GM23338 (cell line): Measurements from ENCODE around the gene WDR11. TPM values are rescaled to one million over a fixed set of nuclear protein-coding genes. Genes with fewer than 3 reads are reported as not detected.
A peak's percentile ranks its signal among the peaks of the same experiment; 100 is the strongest.
"Not testable (repeated sequence)": the region's sequence is repeated elsewhere in the genome, so short reads cannot be mapped to it uniquely, and the experiment has no call there.

Experiments
- ATAC-seq: fragments of 200-7000 bp; cut with Tn5 transposase; 3 replicates; pipeline ENCODE4 v1.9.1; 2020
- DNase-seq: peaks from one replicate; pipeline ENCODE4 v3.0.0-alpha.2; 2015; ENCODE audit warnings: low spot score
- H2AFZ ChIP-seq: fragments of 200-600 bp; sonication (generic); 2 replicates; pipeline ENCODE4 v1.8.0; 2016; ENCODE audit warnings: antibody characterized with exemption, mild to moderate bottlenecking, moderate library complexity
- H3F3A ChIP-seq: fragments of 200-600 bp; sonication (generic); replicated peaks from 2 replicates; pipeline ENCODE4 v1.8.0; 2017; ENCODE audit warnings: antibody characterized with exemption, mixed run types, low read depth
- H3K27ac ChIP-seq: fragments of 200-600 bp; sonication (generic); 2 replicates; pipeline ENCODE4 v1.6.1; 2016; ENCODE audit warnings: low read depth
- H3K27me3 ChIP-seq: fragments of 200-600 bp; sonication (generic); 2 replicates; pipeline ENCODE4 v1.8.0; 2016; ENCODE audit warnings: mild to moderate bottlenecking, mixed run types, moderate library complexity; ENCODE audit not compliant: insufficient read depth
- H3K36me3 ChIP-seq: fragments of 200-600 bp; sonication (generic); 2 replicates; pipeline ENCODE4 v1.8.0; 2016; ENCODE audit warnings: mild to moderate bottlenecking; ENCODE audit not compliant: insufficient read depth
- H3K4me1 ChIP-seq: fragments of 200-600 bp; sonication (generic); 2 replicates; pipeline ENCODE4 v1.8.0; 2016; ENCODE audit warnings: mild to moderate bottlenecking, moderate library complexity; ENCODE audit not compliant: insufficient read depth
- H3K4me2 ChIP-seq: fragments of 200-600 bp; sonication (generic); 2 replicates; pipeline ENCODE4 v1.7.1; 2017; ENCODE audit warnings: mixed run types
- H3K4me3 ChIP-seq: fragments of 200-600 bp; sonication (generic); 2 replicates; pipeline ENCODE4 v1.6.1; 2016; ENCODE audit warnings: mixed run types
- H3K79me2 ChIP-seq: fragments of 200-600 bp; sonication (generic); replicated peaks from 2 replicates; pipeline ENCODE4 v1.8.0; 2017; ENCODE audit warnings: mild to moderate bottlenecking; ENCODE audit not compliant: insufficient read depth
- H3K9me2 ChIP-seq: fragments of 200-600 bp; sonication (generic); 2 replicates; pipeline ENCODE4 v1.8.0; 2017; ENCODE audit not compliant: insufficient read depth
- H4K20me1 ChIP-seq: fragments of 200-600 bp; sonication (generic); replicated peaks from 2 replicates; pipeline ENCODE4 v1.8.0; 2017; ENCODE audit warnings: mild to moderate bottlenecking; ENCODE audit not compliant: insufficient read depth
- H3K27ac Mint-ChIP-seq: 2 replicates; pipeline ENCODE4 v1.8.0; 2020; ENCODE audit warnings: inconsistent platforms, mild to moderate bottlenecking, moderate library complexity, mixed read lengths
- H3K27me3 Mint-ChIP-seq: 3 replicates; pipeline ENCODE4 v1.8.0; 2022; ENCODE audit warnings: low read depth, mild to moderate bottlenecking, moderate library complexity, mixed read lengths, inconsistent platforms; ENCODE audit not compliant: insufficient read depth, poor library complexity
- H3K36me3 Mint-ChIP-seq: 3 replicates; pipeline ENCODE4 v1.8.0; 2021; ENCODE audit warnings: low read depth, mild to moderate bottlenecking, inconsistent platforms, moderate library complexity, mixed read lengths
- H3K4me1 Mint-ChIP-seq: 3 replicates; pipeline ENCODE4 v1.8.0; 2020; ENCODE audit warnings: mild to moderate bottlenecking, inconsistent platforms, mixed read lengths
- H3K4me3 Mint-ChIP-seq: 3 replicates; pipeline ENCODE4 v1.8.0; 2021; ENCODE audit warnings: moderate library complexity, mild to moderate bottlenecking, inconsistent platforms, mixed read lengths
- H3K9me3 Mint-ChIP-seq: 3 replicates; pipeline ENCODE4 v1.8.0; 2020; ENCODE audit warnings: moderate library complexity, mild to moderate bottlenecking, inconsistent platforms, mixed read lengths
- CTCF ChIP-seq, 2 experiments: fragments of 200-600 bp in 1 of 2; sonication (generic) in 1 of 2; conservative IDR thresholded peaks; 2 replicates each; pipeline versions ENCODE4 v1.5.1 to v1.6.1; 2016 to 2017; ENCODE audit warnings: antibody characterized with exemption in 2 of 2, low read depth in 2 of 2, mild to moderate bottlenecking in 2 of 2, moderate library complexity in 1 of 2
- JUNB ChIP-seq: IDR thresholded peaks from one replicate; pipeline ENCODE4 v1.6.1; 2016; ENCODE audit warnings: antibody characterized with exemption; ENCODE audit not compliant: unreplicated experiment
- NANOG ChIP-seq: IDR thresholded peaks from 2 replicates; pipeline ENCODE4 v1.6.1; 2016; ENCODE audit warnings: antibody characterized with exemption, borderline replicate concordance
- POLR2AphosphoS5 ChIP-seq: IDR thresholded peaks from 2 replicates; pipeline ENCODE4 v1.6.1; 2016; ENCODE audit warnings: antibody characterized with exemption, low read depth
- STAT1 ChIP-seq: IDR thresholded peaks from one replicate; pipeline ENCODE4 v1.6.1; 2016; ENCODE audit warnings: antibody characterized with exemption; ENCODE audit not compliant: unreplicated experiment
- ZNF462 ChIP-seq: fragments of 250-450 bp; sonication (Bioruptor Pico); IDR thresholded peaks from 2 replicates; pipeline ENCODE4 v1.5.0; 2020; ENCODE audit warnings: mild to moderate bottlenecking, moderate library complexity
- polyA plus RNA-seq: library from polyadenylated mRNA; unstranded; fragments of >200 nt; fragmentation: Nextera tagmentation; extraction: Ambion mirVana; gene quantifications from 2 replicates; pipeline ENCODE4 v1.2.1, GENCODE V29; 2016
- total RNA-seq: library from RNA; depleted of rRNA; stranded (reverse); fragments of >200 nt; shearing (Covaris generic); gene quantifications from 2 replicates; pipeline ENCODE4 v1.2.3, GENCODE V29; 2014

WDR11 gene
- total and polyA plus RNA-seq, 2 experiments from 2014 or later = 19.7 to 74.4 TPM

- no peaks in the 10 kb centered on the region for H3K79me2 ChIP-seq
- H3K4me3 Mint-ChIP-seq = no peak overlapping the region
- H3K4me1 Mint-ChIP-seq = peaks cover 7% of the 10 kb centered on the region; the same call in 2 of the 3 replicates
- peak overlapping the region; percentile 20; the same call in 1 of the 2 replicates for H3K27ac ChIP-seq
- no peaks in the 10 kb centered on the region for H3F3A ChIP-seq
- TF ChIP-seq NANOG (no peak), POLR2AphosphoS5 (no peak)
- H3K36me3 Mint-ChIP-seq = peaks cover 17% of the 10 kb centered on the region
- no peaks in the 10 kb centered on the region for H3K36me3 ChIP-seq
- no peak overlapping the region for H3K4me3 ChIP-seq
- H3K9me2 ChIP-seq = no peaks in the 10 kb centered on the region
- no peak overlapping the region for H3K27ac Mint-ChIP-seq
- H3K27me3 ChIP-seq = no peaks in the 10 kb centered on the region
- no peaks in the 10 kb centered on the region for H3K4me1 ChIP-seq
- H3K27me3 Mint-ChIP-seq = no peaks in the 10 kb centered on the region
- no peak overlapping the region for H3K4me2 ChIP-seq
- peaks cover 27% of the 10 kb centered on the region; the same call in 2 of the 3 replicates for H3K9me3 Mint-ChIP-seq
- H2AFZ ChIP-seq = 0 out of 2 replicates have a peak overlapping the region, but pooled peaks have one; percentile 28
- no peak for ATAC-seq
- H4K20me1 ChIP-seq = no peaks in the 10 kb centered on the region
- peak; percentile 24 for DNase-seq
Observed at GRCh38 chr10:120917521-120918250, 66.5 kb downstream of the WDR11 start.

GRCh38 chr10:120923886-120924285, 72.7 kb downstream of the WDR11 start:
- not testable (repeated sequence) for H3K4me3 ChIP-seq, H3K4me1 Mint-ChIP-seq, H3K4me2 ChIP-seq, H3K27me3 Mint-ChIP-seq, H3K79me2 ChIP-seq, H4K20me1 ChIP-seq, H3K4me3 Mint-ChIP-seq, H3F3A ChIP-seq, ATAC-seq, H3K4me1 ChIP-seq, H3K36me3 ChIP-seq, DNase-seq, H3K9me2 ChIP-seq, H3K36me3 Mint-ChIP-seq, H3K27ac Mint-ChIP-seq, H3K9me3 Mint-ChIP-seq, H3K27ac ChIP-seq, H3K27me3 ChIP-seq
- peak overlapping the region; percentile 63; the same call in 1 of the 2 replicates for H2AFZ ChIP-seq

GRCh38 chr10:120926611-120927010, 75.4 kb downstream of the WDR11 start:
- H3K27ac Mint-ChIP-seq = no peak overlapping the region

More at GRCh38 chr10:120926611-120927010, 75.4 kb downstream of the WDR11 start:
- H3K36me3 ChIP-seq = no peaks in the 10 kb centered on the region
- no peak overlapping the region for H3K4me3 Mint-ChIP-seq
- no peak for DNase-seq
- H3K9me2 ChIP-seq = no peaks in the 10 kb centered on the region
- H3K9me3 Mint-ChIP-seq = peaks cover 2% of the 10 kb centered on the region; the same call in 2 of the 3 replicates
- no peaks in the 10 kb centered on the region for H3K27me3 ChIP-seq
- no peak overlapping the region for H3K4me3 ChIP-seq
- H4K20me1 ChIP-seq = no peaks in the 10 kb centered on the region
- no peaks in the 10 kb centered on the region for H3F3A ChIP-seq
- ATAC-seq = peak; percentile 34; the same call in 1 of the 3 replicates
- H3K79me2 ChIP-seq = no peaks in the 10 kb centered on the region
- peaks cover 3% of the 10 kb centered on the region; the same call in 1 of the 3 replicates for H3K4me1 Mint-ChIP-seq
- no peak overlapping the region for H3K4me2 ChIP-seq
- H3K36me3 Mint-ChIP-seq = 0 out of 3 replicates have a peak, but pooled peaks cover 3% of the 10 kb centered on the region
- H2AFZ ChIP-seq = no peak overlapping the region
- H3K27me3 Mint-ChIP-seq = peaks cover 7% of the 10 kb centered on the region
- no peak overlapping the region for H3K27ac ChIP-seq
- no peaks in the 10 kb centered on the region for H3K4me1 ChIP-seq
- TF ChIP-seq CTCF (conservative IDR thresholded peaks at IDR 0.05; ENCODE audit: low read depth in 2 of 2) (0 out of 4 replicates have a peak, but pooled peaks of 1 of the 2 experiments have one; percentile 3), STAT1 (no peak), NANOG (no peak), ZNF462 (CRISPR knock-in tag) (no peak), JUNB (no peak)
